NCI-H1930 (cell line): ENCODE measurements around the gene AMIGO3.
"Not testable (repeated sequence)": the region's sequence is repeated elsewhere in the genome, so short reads cannot be mapped to it uniquely, and the experiment has no call there.

Source experiments
- DNase-seq, 2 experiments: peaks; one replicate each; lab custom pipeline; 2025; lab: John Stamatoyannopoulos, UW

The AMIGO3 gene

DNA sequence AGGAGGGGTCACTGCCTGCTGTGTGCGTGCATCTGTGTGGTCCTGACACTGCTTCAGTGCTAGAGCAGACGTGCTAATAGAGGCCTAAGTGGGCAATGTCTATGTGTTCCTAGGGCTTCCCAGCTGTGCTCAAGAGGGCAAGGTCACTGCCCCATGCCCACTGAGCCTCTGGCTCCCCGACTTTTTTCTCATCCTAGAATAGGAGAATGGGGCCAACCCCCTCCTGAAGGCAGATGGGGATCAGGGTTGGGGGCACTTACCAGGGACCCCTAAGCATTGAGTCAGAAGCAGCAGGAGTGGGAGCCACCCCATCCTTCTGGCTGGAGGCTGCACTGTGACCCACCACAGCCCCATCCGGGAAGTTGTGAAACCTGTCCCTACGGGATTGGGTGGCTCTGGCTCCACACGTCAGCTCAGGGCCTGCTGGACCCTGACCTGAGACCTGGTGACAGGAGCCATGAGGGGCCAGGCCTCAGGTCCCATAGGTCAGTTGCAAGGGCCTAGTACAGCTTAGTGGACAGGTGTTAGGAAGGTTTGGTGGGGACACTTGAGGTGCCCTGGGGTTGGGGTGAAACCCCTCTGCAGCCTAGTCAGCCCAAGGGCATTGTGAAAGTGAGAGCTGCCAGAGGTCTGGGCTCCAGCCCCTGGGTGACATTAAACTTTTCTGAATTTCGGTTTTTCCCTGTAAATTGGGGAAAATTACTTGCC, 31.0 kb downstream of the AMIGO3 start:
- not testable (repeated sequence) for DNase-seq

DNA sequence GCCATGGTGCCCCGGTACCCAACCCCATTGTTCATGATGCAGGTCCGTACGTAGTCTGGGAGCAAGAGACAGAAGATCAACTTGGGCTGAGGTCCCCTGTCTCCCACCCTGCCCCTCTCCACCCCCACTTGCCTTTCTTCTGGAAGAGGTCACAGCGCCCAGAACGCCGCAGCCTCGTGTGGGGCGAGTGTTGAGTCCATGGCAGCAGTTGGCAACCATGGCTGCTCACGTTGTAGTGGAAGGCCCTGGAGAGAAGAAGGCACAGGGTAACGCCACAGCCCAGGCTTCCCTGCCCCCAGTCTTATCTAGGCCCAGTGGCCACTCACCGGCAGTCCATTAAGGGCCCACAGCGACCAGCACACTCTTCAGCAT, 32.1 kb downstream of the AMIGO3 start:
- DNase-seq: not testable (repeated sequence)

DNA sequence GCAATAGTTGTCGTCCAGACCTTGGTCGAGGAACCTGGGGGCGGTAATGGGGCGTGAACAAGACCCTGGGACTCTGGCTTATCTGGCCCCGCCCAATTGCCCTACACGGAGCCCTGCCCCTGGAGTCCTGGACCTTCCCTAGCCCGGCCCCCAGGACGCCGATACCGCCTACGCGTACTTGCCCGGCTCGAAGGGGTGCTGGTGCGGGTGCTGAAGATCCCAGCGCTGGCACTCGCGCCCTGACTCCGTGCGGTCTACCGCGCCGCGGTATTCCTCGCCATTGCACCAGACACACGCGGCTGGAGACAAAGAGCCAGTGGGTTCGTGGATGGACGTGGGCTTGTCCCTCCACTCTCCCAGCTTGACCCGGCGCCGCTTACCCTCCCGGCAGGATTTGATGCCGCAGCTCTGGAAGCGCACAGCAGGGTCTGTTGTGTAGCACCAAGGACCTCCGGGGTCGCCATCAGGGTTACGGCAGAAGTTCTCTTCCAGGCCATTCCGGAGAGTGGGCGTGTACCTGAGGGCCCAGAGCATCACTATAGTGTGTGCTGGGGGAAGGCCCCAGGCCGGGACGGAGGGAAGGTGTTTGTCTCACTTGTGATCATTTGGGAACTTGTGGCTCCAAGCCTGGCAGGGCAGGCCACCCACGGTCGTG, 32.6 kb downstream of the AMIGO3 start:
- DNase-seq: not testable (repeated sequence)

DNA sequence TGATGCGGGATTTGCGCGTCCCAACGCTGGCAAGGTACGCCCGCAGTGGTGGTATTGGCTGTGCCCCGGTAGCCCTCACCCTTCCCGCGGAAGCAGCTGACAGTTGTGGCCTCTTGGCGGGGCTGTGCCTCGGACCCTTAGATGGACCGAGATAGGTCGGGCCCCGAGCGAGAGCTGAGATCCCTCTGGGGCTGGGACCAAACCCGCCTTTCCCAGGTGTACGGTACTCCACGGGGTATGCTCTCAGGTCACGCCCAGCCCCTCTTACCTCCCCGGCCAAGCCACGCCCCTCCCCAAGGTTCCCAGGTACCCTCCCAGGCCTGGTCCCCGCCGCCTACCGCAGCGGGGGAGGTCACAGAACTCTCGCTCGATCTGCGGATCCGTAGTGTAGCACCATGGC, 33.1 kb downstream of the AMIGO3 start:
- DNase-seq: not testable (repeated sequence)

DNA sequence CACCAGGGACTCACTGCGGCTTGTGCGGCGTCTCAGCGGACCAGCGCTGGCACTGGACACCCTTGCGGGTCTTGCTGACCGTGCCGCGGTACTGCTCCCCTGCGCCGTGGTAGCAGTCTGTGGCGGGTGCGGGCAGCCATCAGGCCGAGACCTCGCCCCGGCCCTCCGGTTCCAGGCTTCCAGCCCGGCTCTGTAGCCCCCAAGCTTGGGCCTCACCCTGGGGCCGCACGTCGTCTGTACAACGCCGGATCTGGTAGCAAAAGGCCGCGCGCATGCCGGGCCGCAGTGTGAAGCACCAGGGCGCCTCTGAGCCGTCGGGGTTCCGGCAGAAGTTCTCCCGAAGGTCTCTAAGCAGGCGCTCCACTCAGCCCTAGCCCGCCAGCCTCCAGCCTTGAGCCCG, 33.6 kb downstream of the AMIGO3 start:
- not testable (repeated sequence) for DNase-seq

DNA sequence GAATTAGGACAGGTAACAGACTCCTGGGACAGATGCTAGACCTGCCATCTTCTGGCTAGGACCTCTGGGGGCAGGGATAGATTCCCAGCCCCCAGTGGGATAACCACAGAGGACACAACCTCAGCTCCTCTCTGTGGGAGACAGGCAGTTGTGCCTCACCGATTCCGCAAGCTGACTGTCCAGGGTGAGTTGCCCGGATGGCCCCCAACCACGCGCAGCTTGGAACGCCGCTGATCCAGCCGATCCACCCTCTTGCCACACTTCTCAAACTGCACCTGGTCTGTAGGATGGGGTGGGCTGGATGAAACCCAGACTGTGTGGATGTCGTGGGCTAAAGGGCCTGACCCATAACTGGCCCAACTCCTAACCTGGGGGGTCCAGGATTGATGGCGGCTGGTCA, 34.4 kb downstream of the AMIGO3 start:
- not testable (repeated sequence) for DNase-seq

DNA sequence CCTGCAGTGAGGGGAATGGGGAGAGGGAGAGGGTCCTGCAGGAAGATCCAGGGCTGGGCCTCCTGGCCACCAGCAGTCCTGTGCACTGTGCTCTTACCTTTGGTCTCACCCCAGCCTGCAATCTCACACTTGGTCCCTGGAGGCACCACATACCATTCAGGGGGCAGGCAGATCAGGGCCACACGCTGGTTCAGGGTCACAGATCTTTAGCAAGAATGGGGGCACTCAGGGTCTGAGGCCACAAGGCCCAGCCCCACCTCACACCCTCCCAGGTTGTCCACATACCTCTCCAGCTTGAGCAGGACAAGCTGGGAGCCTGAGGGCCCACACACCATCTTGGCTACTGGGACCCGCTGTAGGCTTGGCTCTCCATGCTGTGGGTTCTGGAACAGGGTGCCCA, 35.0 kb downstream of the AMIGO3 start:
- not testable (repeated sequence) for DNase-seq

DNA sequence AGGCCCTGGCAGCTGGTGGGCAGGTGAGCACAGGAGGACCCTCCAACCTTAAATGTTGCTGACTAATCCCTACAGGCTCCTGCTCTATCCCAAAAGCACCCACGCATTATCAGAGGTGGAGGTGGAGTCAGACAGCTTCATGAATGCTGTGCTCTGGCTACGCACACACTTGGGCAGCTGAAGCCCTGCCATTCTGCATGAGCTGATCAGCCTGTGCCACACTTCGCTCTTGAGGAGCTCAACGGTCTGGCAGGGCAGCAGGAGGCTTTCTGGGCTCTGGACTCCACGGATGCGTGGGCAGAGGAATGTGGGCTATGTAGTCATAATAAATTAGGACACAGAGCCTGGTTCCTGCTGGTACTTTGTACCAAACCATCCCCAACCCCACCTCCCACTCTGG, 36.3 kb downstream of the AMIGO3 start:
- DNase-seq: no peak

DNA sequence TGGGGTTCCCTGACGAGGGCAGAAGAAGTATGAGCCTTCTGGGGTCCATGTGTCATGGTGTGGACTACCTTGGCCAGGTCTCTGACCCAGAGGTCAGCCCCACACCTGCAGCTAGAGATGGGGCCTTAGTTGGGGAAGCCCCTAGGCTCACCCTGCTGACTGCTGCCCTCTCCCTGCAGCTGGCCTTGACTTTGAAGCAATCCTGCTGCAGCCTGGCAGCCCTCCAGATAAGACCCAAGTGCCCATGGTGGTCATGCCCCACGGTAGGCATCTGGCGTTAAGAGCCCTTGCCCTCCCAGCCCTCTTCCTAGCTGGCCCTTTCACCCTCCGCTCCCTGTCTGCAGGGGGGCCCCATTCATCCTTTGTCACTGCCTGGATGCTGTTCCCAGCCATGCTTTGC, 37.9 kb downstream of the AMIGO3 start:
- DNase-seq: no peak

DNA sequence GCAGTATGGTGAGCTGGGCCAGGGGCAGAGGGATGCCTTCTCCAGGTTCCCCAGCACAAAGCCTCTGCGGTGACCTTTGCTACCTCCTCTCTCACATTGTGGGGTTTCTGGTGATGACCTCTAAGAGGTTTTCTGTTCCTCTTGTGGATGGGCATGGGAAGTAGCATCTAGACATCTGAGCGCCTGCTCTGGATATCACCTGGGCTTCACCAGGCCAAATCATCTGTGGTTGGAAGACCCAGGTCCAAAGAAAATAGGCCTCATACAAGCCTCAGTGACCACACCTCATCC, 38.3 kb downstream of the AMIGO3 start:
- DNase-seq: no peak

DNA sequence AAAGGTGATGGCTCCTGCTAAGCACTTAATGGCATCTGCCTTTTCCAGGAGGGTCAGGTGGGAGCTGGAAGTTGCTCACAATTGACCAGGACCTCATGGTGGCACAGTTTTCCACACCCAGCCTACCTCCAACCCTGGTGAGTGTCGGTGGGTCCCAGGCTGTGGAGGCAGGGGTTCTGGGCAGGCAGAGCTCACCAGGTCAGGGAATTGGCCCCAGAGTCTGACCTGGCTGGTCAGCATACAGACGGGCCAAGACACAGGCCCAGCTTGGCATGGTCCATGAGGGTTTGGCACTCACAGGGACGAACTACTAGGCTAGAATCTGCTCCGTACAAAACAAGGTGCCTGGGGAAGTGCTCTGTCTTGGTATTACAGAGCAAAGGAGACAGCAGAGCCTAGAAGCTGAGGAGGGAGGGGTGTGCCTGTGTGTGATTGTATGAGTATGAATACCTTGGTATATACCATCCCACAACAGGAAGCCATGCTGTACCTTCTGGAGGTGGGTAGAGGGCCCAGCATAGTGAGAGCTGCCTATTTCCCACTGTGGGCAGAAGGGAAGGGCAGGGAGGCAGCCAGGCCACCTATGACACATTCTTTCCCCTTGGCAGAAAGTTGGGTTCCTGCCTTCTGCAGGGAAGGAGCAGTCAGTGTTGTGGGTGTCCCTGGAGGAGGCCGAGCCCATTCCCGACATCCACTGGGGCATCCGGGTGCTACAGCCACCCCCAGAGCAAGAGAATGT, 38.8 kb downstream of the AMIGO3 start:
- no peak for DNase-seq

DNA sequence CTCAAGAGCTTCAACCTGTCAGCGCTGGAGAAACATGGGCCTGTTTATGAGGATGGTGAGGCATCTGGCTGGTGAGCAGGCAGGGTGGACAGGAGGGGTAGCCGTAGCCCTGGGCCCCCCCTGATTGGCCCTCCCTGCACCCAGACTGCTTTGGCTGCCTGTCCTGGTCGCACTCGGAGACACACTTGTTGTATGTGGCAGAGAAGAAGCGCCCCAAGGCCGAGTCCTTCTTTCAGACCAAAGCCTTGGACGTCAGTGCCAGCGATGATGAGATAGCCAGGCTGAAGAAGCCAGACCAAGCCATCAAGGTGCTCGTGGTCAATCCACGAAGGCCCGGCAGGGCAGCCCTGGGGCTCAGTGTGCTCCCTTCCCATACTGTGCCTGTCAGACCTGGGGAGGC, 43.6 kb downstream of the AMIGO3 start:
- no peak for DNase-seq

DNA sequence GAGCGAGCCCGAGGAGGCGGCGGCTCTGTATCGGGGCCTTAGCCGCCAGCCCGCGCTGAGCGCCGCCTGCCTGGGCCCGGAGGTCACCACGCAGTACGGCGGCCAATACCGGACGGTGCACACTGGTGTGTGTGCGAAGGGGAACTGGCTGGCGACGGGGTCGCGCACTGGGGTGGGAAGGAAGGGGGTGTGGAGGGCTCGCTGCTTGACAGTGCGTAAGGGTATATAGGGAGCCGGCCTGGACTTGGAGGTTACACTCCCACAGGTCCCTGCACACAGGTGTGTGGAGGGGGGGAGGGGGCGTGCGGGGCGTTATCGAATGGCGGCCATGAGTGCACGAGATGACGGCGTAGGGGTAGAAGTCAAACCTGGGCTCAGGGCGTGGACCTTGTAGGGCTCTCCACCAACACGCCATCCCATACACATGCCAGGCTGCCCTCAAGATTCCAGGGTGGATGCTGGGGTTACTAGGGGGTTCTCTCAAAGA, 44.9 kb downstream of the AMIGO3 start:
- no peak for DNase-seq

DNA sequence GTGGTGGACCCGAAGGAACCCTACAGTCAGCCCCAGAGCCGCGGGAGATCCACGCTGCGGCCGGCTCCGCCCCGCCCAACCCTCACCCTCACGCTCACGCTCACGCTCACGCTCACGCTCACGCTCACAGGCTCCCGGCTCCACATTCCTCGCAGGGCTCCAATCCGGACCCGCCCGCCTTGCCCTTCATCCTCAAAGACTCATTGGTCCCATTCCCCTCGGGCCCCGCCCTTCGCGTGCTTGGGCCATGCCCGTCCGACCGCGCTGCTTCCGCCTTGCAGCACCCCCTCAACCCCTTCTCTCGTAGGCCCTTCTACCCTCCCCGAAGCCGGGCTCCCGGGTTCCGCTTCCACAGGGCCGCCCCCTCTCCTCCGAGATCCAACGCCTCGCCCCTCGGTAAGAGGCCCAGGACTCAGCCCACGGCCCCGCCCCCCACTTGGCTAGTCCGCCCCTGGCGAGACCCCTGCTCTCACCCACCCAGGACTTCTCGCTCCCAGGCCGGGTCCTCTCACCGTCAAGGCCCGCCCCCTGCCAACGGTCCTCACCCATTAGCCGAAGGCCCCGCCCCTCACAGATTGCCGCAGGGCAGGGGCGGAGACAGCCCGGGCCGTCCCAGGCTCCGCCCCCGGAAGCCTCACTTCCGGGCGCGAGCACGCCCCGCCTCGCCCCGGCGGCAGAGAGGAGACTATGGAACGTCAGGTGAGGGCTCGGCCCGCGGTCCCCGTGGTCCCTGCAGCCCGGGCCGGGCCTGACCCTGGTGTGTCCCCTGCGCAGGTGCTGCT, 45.6 kb downstream of the AMIGO3 start, which contains the start of gene APEH:
Gene APEH, plus strand, starts transcription at position 637 of the 782 bp plus-strand sequence. Its CDS starts 51 bp downstream, at position 688.
- no peak for DNase-seq

DNA sequence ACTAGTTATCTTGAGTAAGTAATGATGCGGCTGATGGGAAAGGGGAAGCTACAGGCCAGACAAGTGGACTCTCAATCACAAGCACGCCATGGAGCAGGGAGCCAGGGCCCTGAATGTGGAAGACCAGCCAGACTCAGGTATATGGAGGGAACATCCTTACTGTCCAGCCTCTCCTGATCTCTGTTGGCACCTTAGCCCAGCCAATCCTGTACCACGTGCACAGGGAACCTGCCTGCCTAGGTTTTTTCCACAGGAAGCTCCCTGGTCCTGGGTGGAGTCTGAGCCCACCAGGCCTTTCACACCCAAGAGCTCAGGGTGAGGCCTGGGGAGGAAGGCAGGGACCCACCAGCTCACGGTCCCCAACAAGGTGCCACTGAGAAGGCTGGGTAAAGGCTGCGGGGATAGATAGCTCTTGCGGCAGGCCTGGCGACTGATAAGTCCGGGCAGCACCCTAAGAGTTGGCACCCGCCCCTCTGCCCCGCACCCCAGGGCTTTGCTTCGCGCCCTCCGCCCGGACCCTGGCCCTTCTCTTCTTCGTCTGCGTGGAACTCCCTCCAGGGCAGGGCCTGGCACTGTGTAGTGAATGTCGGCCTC, 46.3 kb downstream of the AMIGO3 start:
- DNase-seq: no peak

DNA sequence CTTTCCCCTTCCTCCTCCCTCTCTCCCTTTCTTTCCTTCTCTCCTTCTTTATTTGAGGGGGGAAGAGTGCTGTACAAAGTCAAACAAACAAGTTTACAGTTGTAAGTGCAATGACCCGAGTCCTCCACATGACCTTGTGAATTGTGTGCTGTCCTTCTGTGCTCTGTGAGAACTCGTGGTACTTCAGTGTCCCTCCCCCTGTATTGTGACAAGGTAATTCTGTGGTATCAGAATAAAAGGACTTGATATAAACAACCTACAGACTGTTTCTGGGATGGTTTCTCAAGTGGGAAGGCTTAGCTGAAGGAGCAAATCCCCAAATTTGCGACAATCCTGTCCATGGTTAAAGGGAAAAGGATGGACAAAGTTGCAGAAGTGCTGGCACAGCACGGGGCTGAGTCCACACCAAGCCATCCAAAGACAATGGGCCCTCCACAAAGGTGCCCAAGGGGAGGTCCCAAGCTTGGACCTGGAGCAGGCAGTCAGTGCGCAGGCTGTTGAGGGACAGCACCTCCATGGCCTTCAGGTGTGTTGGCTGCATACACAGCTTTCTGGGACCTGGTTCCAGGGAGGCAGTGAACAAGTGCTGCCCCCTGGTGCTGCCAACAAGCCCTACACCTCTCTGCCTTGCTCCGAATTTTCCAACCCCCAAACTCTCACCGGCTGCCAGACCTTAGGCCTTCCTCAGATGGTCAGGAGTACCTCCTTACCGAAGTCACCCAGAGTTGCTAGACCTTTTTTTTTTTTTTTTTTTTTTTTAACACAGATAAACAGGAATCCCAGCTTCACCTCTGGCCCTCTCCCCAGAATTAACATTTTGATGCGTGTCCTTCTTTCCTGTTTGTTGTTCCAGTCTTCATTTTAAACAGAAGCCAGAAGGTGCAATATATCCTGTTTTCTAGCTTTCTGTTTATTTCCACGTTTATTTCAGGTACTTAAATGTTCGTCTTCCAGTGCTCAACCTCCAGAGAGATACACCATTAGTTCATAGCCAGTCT, 47.9 kb downstream of the AMIGO3 start:
- DNase-seq: no peak

DNA sequence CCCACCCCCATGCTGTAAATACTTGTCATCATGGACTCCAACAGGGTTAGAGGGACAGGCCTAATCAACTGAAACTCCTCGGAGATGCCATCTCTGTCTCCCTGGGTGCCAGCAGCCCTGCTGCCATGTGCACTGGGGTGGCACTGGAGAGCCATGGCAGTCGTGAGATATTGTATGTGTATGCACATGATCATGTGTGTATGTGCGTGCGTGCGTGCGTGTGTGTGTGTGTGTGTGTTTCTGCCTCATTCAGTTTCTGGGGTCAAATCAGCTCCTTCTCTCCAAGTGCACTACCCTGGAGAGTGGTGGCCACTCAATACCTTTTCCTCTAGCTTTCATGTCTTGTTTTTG, 48.6 kb downstream of the AMIGO3 start:
- no peak for DNase-seq

DNA sequence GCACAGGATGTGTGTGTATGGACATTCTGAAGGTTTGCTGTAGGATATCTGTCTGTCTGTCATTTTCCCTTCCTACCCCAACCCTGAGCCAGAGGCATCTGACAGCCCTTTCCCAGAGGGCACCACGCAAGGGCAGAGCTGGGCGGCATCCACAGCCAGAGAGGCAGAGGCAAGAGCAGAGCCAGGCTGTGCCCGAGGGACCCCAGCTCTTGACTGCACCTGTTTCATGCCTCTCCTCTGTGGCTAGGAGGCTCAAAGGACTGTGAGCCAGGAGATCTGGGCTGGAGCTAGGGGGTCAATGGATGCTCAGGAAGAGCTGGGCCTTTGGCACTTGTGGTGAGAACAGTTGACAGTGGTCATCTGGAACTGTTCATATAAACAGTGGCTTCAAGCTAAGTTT, 50.1 kb downstream of the AMIGO3 start:
- DNase-seq: no peak

DNA sequence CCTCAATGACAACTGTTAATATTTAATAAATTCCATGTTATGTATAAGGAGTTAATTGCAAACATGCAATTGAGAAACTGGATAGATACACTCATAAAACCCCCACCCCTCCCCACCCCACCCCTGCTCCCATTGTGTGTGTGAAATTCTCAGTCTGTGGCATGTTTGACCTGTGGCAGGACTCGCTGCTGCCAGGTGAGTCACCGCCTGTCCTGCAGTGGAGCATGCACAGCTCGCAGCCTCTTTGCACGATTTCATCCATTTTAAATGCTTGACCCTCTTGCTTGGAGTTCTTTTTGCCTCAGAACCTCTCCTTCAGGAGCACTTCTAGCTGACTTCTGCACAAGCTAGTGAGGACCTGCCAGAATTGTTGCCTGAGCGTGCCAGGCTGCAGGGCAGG, 50.6 kb downstream of the AMIGO3 start:
- DNase-seq: no peak

DNA sequence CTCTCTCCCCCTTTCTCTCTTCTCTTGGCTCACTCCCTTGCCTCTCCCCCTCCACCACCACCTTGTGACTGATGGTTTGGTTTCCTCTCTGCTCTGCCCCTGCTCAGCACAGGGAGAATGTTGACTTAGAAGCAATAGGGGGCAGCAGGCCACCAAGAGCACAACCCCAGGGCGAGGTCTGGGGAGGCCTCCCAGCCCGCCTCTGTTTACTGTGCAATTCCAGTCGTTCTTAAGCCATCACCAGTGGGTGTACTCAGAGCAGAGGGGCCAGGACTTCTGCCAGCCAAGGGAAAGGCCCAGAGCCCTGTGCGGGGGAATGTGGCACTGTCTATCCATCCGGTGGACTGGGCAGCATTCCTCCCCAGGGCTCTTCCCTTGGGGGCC, 51.1 kb downstream of the AMIGO3 start:
- DNase-seq: no peak
